22Rv1 (cell line): ENCODE results near the gene FBXW7.

ENCODE experiments used
- H3K27ac ChIP-seq: fragments of 450-650 bp; 2 replicates; pipeline ENCODE4 v1.5.1; 2017
- ZFX ChIP-seq: fragments of 450-650 bp; IDR thresholded peaks from 2 replicates; pipeline ENCODE4 v1.6.1; 2017; ENCODE audit warnings: antibody characterized with exemption, borderline replicate concordance
- TF ChIP-seq, protein P1 (sequence below): fragments of 450-650 bp; IDR thresholded peaks from 2 replicates; pipeline ENCODE4 v1.5.1; 2017; ENCODE audit warnings: mild to moderate bottlenecking

FBXW7 gene

DNA sequence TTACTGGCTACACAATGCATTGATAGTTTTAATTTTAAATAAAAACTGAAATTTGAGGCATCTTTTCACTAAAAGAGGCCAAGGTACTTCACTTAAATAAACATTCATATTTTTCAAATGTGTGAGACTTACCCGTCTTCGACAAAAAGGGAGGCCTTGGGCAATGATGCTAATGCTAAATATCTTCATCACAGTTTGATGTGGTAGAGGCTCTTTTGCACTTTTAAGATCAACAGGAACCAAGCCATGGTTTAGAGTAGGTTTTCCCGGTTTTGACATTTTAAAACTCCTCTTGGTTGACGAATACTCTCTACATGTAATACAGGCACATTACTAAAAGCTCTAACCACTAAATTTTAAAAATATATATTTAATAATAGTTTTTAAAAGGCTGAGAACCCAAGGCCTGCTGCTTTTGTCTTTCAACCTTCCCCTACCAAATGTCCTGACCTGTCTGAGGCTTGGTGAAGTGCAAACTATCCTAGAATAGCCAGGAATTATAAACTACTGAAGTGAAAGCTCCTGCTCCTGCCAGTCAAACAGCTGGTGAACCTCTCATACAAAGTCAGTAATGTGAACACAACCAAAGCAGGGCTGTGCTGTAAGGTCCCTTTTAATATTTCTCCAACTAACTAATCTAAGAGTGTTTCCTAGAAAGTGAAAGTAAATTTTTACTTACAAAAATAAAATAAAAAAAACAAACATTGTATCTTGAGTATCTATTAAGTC is 153.7 kb downstream of the FBXW7 start:
- TF ChIP-seq ZFX, result no peak
- TF ChIP-seq, protein P1, sequence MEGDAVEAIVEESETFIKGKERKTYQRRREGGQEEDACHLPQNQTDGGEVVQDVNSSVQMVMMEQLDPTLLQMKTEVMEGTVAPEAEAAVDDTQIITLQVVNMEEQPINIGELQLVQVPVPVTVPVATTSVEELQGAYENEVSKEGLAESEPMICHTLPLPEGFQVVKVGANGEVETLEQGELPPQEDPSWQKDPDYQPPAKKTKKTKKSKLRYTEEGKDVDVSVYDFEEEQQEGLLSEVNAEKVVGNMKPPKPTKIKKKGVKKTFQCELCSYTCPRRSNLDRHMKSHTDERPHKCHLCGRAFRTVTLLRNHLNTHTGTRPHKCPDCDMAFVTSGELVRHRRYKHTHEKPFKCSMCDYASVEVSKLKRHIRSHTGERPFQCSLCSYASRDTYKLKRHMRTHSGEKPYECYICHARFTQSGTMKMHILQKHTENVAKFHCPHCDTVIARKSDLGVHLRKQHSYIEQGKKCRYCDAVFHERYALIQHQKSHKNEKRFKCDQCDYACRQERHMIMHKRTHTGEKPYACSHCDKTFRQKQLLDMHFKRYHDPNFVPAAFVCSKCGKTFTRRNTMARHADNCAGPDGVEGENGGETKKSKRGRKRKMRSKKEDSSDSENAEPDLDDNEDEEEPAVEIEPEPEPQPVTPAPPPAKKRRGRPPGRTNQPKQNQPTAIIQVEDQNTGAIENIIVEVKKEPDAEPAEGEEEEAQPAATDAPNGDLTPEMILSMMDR, result no peak
- no peak overlapping the region for H3K27ac ChIP-seq

DNA sequence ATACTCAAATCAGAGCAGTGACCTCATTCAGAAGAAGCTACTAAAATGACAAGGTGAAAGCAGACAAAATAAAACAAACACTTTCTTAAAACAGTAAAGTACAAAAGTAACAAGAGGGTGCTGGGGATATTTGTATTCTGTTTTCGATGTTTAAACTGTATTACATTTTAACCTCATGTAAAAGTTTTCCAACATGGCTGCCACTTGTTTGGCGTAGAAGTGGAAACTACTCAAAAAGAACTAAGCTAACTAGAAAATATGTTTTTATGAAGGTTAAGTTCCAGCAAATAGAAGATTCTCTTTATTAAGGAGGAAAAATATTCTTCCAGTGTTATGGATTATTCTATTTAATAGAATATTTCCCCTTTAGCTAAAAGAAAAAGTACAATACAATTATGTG is 155.0 kb downstream of the FBXW7 start:
- no peak overlapping the region for H3K27ac ChIP-seq
- TF ChIP-seq ZFX, result no peak
- TF ChIP-seq, protein P1, result no peak

DNA sequence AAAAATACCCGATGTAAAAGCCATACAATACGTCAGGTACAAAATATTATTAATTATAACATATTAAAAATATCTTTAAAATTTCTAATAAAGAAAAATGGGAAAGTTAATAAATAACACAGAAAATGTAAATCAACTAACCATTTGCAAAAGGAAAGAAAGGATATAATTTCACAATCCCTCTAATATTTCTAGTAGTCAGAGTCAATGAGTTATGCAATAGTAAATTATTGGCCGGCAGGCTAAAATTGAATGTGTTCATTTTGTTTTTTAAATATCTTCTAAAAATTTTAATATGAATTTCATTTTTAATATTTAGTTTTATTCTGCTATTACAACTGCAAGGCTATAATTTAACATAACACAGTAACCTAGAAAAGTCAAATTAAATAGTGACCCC is 155.7 kb downstream of the FBXW7 start:
- TF ChIP-seq, protein P1, result no peak
- TF ChIP-seq ZFX, result no peak
- no peak overlapping the region for H3K27ac ChIP-seq

DNA sequence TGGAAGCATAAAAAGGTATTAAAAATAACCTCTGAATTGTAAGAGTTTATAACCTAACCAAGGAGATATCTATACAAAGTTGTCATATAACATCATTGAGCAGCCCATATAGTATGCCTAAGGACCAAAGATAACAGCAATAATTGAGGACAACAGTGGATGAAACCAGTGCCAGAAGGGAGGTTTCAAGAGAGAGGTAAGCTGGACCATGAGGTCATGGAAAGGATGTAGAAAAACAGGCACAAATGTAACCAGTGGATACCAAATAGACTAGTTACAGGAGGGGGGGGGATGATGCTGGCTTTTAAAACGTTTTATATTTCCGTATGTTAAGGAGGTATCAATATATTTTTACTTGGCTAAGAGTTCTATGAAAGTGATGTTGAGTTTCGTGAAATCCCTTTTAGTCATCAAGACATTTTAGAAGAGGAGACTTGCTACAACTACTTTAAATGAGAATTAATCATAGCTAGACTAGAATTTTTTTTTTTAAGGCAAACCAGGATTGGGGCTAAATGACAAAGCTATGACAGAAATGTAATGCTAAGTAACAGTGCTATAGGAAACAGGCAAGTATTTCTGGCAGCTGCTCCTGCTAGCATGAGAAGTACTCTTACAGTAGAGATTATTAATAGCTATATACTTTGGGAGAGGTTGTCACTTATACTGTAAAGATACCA is 161.1 kb downstream of the FBXW7 start:
- TF ChIP-seq, protein P1, result no peak
- no peak for TF ChIP-seq ZFX
- H3K27ac ChIP-seq, result no peak overlapping the region

DNA sequence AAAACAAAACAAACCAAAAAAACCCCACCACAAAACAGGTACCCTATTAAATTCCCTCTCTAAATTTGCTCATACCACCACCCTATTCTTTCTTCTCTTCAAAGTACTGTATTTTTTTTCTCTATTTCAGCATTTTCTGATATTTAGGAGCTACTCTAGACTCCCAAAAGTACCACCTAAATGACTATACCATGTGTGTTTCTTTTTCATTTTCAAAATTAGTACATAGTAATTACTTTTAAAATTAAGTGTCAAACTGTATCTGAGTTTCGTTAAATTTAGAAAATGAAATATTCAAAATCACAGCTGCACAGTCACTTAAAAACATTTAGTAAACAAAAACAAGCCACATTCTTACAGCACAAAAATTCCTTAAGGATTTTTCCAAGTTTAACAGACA is 161.7 kb downstream of the FBXW7 start:
- H3K27ac ChIP-seq, result no peak overlapping the region
- no peak for TF ChIP-seq ZFX
- TF ChIP-seq, protein P1, result no peak

DNA sequence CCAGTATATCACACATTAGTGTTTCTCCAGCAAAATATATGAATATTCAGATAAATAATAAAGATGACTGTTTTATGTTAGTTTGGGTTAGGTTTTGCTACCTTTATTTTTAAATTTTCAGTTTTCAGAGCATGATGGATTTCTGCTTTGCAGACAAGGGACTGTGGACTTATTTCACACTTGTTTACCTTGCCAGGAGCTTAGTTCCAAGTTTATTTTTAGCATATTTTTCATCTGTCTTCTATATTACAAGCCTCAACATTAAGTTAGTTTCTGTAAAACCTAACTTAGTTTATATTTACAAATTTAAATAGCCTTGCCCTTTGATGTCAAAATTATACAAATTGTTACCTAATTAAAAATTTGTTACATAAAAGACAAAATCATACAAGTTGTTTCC is 163.4 kb downstream of the FBXW7 start:
- H3K27ac ChIP-seq, result no peak overlapping the region
- TF ChIP-seq ZFX, result no peak
- TF ChIP-seq, protein P1, result no peak

DNA sequence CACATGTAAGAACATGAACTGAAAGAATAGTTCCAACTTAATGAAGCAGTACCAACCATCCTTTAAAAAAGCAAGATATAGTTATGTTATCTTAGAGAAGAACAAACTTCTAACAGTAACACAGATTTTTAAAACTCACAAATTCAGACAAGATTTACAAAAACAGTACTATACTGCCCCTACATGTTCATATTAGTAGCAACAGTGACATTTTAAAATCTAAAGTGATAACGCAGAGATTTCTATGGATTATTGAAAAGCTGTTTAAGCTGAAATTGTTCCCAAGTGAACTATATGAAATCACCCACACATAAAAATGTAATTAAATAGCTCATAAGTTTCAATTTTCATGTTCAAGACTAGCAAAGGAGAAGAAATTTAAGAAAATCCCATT is 166.0 kb downstream of the FBXW7 start:
- no peak overlapping the region for H3K27ac ChIP-seq
- TF ChIP-seq ZFX, result no peak
- TF ChIP-seq, protein P1, result peak; percentile 41; the same call in 1 of the 2 replicates
